PC-9 (cell line): ENCODE data around the gene SERPING1. TPM values are rescaled to one million over a fixed set of nuclear protein-coding genes. Genes with fewer than 3 reads are reported as not detected.

Experiments
- BruUV-seq: library from RNA; stranded (reverse); fragments of 400-500 nt; replicated peaks from 2 replicates; lab custom pipeline; 2021; lab: Mats Ljungman, UMichigan
- CTCF ChIA-PET: fragments of 300-600 bp; sonication (Branson Sonifier 250); formaldehyde crosslinking; loops from one replicate; lab custom pipeline; 2022; ENCODE audit warnings: antibody characterized with exemption; lab: Charles Lee
- POLR2A ChIA-PET: fragments of 300-600 bp; sonication (Branson Sonifier 250); formaldehyde crosslinking; loops from one replicate; lab custom pipeline; 2022; ENCODE audit warnings: antibody characterized with exemption; ENCODE audit not compliant: unreplicated experiment; lab: Charles Lee
- DNase-seq, 2 experiments: peaks; one replicate each; pipeline versions ENCODE4 v3.0.0 to v3.0.0-alpha.2; 2015 to 2022; ENCODE audit warnings: mixed read lengths in 1 of 2
- H2AFZ ChIP-seq: fragments of 200-600 bp; sonication (generic); 2 replicates; pipeline ENCODE4 v1.8.1; 2017; ENCODE audit warnings: antibody characterized with exemption
- H3F3A ChIP-seq: fragments of 200-600 bp; sonication (generic); 2 replicates; pipeline ENCODE4 v1.8.1; 2017; ENCODE audit warnings: antibody characterized with exemption, mild to moderate bottlenecking, low read depth; ENCODE audit not compliant: insufficient read depth
- H3K27ac ChIP-seq: fragments of 200-600 bp; sonication (generic); 2 replicates; pipeline ENCODE4 v1.6.1; 2016; ENCODE audit warnings: mixed run types
- H3K27me3 ChIP-seq: fragments of 200-600 bp; sonication (generic); 2 replicates; pipeline ENCODE4 v1.6.1; 2016; ENCODE audit warnings: low read depth, mixed run types; ENCODE audit not compliant: insufficient read depth
- H3K36me3 ChIP-seq: fragments of 200-600 bp; sonication (generic); 2 replicates; pipeline ENCODE4 v1.6.1; 2016; ENCODE audit warnings: low read depth, mixed run types
- H3K4me1 ChIP-seq: fragments of 200-600 bp; sonication (generic); replicated peaks from 2 replicates; pipeline ENCODE4 v1.6.1; 2016; ENCODE audit warnings: mixed run types; ENCODE audit not compliant: insufficient read depth
- H3K4me2 ChIP-seq: fragments of 200-600 bp; sonication (generic); 2 replicates; pipeline ENCODE4 v1.6.1; 2017; ENCODE audit warnings: mixed run types
- H3K4me3 ChIP-seq: fragments of 200-600 bp; sonication (generic); 2 replicates; pipeline ENCODE4 v1.6.1; 2016; ENCODE audit warnings: mixed run types
- H3K79me2 ChIP-seq: fragments of 200-600 bp; sonication (generic); 2 replicates; pipeline ENCODE4 v1.6.1; 2017; ENCODE audit warnings: low read depth, mixed run types
- H3K9me2 ChIP-seq: fragments of 200-600 bp; sonication (generic); 2 replicates; pipeline ENCODE4 v1.8.1; 2017; ENCODE audit warnings: mild to moderate bottlenecking; ENCODE audit not compliant: insufficient read depth
- H3K9me3 ChIP-seq: fragments of 200-600 bp; sonication (generic); 2 replicates; pipeline ENCODE4 v1.8.1; 2016; ENCODE audit warnings: low read depth; ENCODE audit not compliant: insufficient read depth
- H4K20me1 ChIP-seq: fragments of 200-600 bp; sonication (generic); 2 replicates; pipeline ENCODE4 v1.8.1; 2017; ENCODE audit not compliant: insufficient read depth
- EZH2 ChIP-seq: fragments of 200-600 bp; sonication (generic); IDR thresholded peaks from 2 replicates; pipeline ENCODE4 v1.8.0; 2017; ENCODE audit warnings: antibody characterized with exemption, low read depth
- intact Hi-C: fragments of 100-400 bp; cut with micrococcal nuclease; formaldehyde crosslinking; loops from one replicate; pipeline ENCODE4 v1.10.0; 2022; ENCODE audit not compliant: unreplicated experiment
- total RNA-seq: library from RNA; stranded (reverse); gene quantifications from 2 replicates; pipeline ENCODE4 v1.2.3, GENCODE V29; 2021
- TF ChIP-seq, protein P1 (sequence below): fragments of 200-600 bp; sonication (generic); conservative IDR thresholded peaks from 2 replicates; pipeline ENCODE4 v1.6.1; 2017; ENCODE audit warnings: mixed run types, antibody characterized with exemption, mild to moderate bottlenecking, moderate library complexity

SERPING1 gene
- total RNA-seq, 1 experiment from 2014 or later, result 3.1 TPM

DNA sequence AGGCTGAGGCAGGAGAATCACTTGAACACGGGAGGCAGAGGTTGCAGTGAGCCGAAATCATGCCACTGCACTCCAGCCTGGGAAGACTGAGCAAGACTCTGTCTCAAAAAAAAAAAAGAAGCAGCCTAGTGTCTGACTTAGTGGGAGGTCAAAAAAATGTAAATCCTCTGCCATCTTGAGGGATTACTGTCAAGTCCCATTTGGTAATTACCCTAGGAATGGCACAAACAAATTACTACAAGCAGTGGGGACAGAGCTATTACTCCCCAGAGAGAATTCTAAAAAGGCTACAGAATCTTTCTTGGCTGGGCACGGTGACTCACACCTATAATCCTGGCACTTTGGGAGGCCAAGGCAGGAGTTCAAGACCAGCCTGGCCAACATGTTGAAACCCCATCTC, 3.8 kb downstream of the SERPING1 start:
- Histone ChIP-seq H3F3A (no peaks in the 10 kb centered on the region), H3K79me2 (no peaks in the 10 kb centered on the region), H3K4me3 (no peak overlapping the region), H3K27me3 (peaks cover 32% of the 10 kb centered on the region), H2AFZ (no peak overlapping the region), H4K20me1 (no peaks in the 10 kb centered on the region), H3K4me1 (no peaks in the 10 kb centered on the region), H3K4me2 (no peak overlapping the region), H3K27ac (no peak overlapping the region), H3K9me3 (no peaks in the 10 kb centered on the region), H3K9me2 (no peaks in the 10 kb centered on the region), H3K36me3 (no peaks in the 10 kb centered on the region)
- no TSS peak for BruUV-seq
- no peak for DNase-seq
- intact Hi-C loops, result no loop called here
- TF ChIP-seq, protein P1, sequence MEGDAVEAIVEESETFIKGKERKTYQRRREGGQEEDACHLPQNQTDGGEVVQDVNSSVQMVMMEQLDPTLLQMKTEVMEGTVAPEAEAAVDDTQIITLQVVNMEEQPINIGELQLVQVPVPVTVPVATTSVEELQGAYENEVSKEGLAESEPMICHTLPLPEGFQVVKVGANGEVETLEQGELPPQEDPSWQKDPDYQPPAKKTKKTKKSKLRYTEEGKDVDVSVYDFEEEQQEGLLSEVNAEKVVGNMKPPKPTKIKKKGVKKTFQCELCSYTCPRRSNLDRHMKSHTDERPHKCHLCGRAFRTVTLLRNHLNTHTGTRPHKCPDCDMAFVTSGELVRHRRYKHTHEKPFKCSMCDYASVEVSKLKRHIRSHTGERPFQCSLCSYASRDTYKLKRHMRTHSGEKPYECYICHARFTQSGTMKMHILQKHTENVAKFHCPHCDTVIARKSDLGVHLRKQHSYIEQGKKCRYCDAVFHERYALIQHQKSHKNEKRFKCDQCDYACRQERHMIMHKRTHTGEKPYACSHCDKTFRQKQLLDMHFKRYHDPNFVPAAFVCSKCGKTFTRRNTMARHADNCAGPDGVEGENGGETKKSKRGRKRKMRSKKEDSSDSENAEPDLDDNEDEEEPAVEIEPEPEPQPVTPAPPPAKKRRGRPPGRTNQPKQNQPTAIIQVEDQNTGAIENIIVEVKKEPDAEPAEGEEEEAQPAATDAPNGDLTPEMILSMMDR, result no peak
- no peak for TF ChIP-seq EZH2
- ChIA-PET POLR2A (interaction anchor here (0.7 kb wide), 1 partner anchor 76 kb away, joined by 10 read pairs; no protein-coding TSS in a partner anchor), CTCF (no interaction called here)

DNA sequence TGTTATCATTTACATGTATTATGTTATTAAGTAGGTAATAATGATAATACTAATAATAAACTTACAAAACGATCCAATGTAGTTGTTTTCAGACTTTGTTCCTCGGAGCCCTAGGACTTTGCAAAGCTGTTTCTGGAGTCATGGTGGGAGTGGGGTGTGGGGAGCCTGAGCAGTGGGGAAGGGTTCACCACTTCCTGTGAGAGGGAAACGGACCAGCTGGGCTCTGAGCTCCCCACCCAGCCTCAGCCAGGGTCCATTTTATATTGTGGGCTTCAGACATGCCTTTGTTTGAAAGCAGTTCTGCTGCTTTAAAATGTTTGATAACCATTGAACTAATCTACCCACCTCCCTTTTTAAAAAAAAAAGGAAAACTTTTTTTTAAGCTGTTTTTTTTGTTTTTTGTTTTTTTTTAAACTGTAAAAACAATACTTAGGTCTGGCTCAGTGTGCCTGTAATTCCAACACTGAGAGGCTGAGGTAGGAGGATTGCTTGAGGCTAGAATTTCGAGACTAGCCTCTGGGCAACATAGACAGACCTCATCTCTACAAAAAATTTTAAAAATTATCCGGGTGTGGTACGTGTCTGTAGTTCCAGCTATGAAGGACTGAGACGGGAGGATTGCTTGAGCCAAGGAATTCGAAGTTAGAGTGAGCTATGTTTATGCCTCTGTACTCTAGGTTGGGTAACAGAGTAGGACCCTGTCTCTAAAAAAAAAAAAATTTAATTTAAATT, 7.0 kb downstream of the SERPING1 start:
- POLR2A ChIA-PET, result no interaction called here
- H3K36me3 ChIP-seq, result no peaks in the 10 kb centered on the region
- H2AFZ ChIP-seq, result no peak overlapping the region
- H3F3A ChIP-seq, result no peaks in the 10 kb centered on the region
- H3K27me3 ChIP-seq, result peaks cover 51% of the 10 kb centered on the region
- intact Hi-C loops, result no loop called here
- no peak overlapping the region for H3K4me3 ChIP-seq
- H3K9me2 ChIP-seq, result no peaks in the 10 kb centered on the region
- H3K9me3 ChIP-seq, result no peaks in the 10 kb centered on the region
- BruUV-seq, result no TSS peak
- DNase-seq, result no peak
- no peaks in the 10 kb centered on the region for H3K4me1 ChIP-seq
- CTCF ChIA-PET, result interaction anchor here (0.6 to 0.7 kb wide), 3 partner anchors 22 to 1532 kb away, joined by 3 read pairs; no protein-coding TSS in a partner anchor
- no peaks in the 10 kb centered on the region for H4K20me1 ChIP-seq
- H3K4me2 ChIP-seq, result no peak overlapping the region
- TF ChIP-seq EZH2, result no peak
- TF ChIP-seq, protein P1, result no peak
- no peak overlapping the region for H3K27ac ChIP-seq
- no peaks in the 10 kb centered on the region for H3K79me2 ChIP-seq

DNA sequence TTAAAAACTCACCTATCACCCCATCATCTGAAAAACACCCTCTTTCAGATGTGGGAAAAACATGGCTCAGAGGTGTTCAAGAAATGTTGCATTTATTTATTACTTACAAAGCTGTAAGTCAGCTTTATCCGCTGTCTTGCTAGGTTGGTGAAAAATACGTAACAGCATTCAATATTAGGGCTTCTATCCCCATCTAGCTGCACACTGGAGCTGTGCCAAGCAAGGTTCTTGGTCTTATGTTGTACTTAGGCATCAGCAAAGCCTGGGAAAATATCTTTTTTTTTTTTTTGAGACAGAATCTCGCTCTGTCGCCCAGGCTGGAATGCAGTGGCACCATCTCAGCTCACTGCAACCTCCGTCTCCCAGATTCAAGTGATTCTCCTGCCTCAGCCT, 7.5 kb downstream of the SERPING1 start:
- no peak overlapping the region for H2AFZ ChIP-seq
- no peak for DNase-seq
- no peak overlapping the region for H3K4me3 ChIP-seq
- no peaks in the 10 kb centered on the region for H3F3A ChIP-seq
- H3K9me3 ChIP-seq, result no peaks in the 10 kb centered on the region
- H3K27ac ChIP-seq, result no peak overlapping the region
- BruUV-seq, result no TSS peak
- no peaks in the 10 kb centered on the region for H3K79me2 ChIP-seq
- no peaks in the 10 kb centered on the region for H4K20me1 ChIP-seq
- POLR2A ChIA-PET, result interaction anchor here (0.5 kb wide), 1 partner anchor 298 kb away, joined by 4 read pairs; no protein-coding TSS in a partner anchor
- no peaks in the 10 kb centered on the region for H3K9me2 ChIP-seq
- no peak overlapping the region for H3K4me2 ChIP-seq
- H3K4me1 ChIP-seq, result no peaks in the 10 kb centered on the region
- H3K27me3 ChIP-seq, result peaks cover 50% of the 10 kb centered on the region
- intact Hi-C loops, result no loop called here
- no peaks in the 10 kb centered on the region for H3K36me3 ChIP-seq
- CTCF ChIA-PET, result interaction anchor here (0.6 kb wide), 1 partner anchor 1531 kb away, joined by 3 read pairs; no protein-coding TSS in a partner anchor
- TF ChIP-seq EZH2, result no peak
- TF ChIP-seq, protein P1, result no peak
